Hypothalamus (tissue), 51 donors: ENCODE results near the gene VGLL2.

Experiments used
- DNase-seq, 51 donors: peaks; one replicate each; lab custom pipeline; 2025; lab: John Stamatoyannopoulos, UW

Gene VGLL2

GRCh38 chr6:117268924-117269323 lies 3.6 kb downstream of the VGLL2 start:
- DNase-seq, result no peak

GRCh38 chr6:117269638-117270054 lies 4.3 kb downstream of the VGLL2 start:
- DNase-seq, result no peak

GRCh38 chr6:117270055-117270842 lies 4.9 kb downstream of the VGLL2 start:
- peak in 1 of 51 donors; percentile 2 for DNase-seq

- no peak for DNase-seq
Observed at GRCh38 chr6:117270843-117271507, 5.6 kb downstream of the VGLL2 start.

- DNase-seq, result no peak
Observed at GRCh38 chr6:117272032-117272866, 6.9 kb downstream of the VGLL2 start.

- no peak for DNase-seq
Observed at GRCh38 chr6:117272891-117273290, 7.5 kb downstream of the VGLL2 start.

- no peak for DNase-seq
Observed at GRCh38 chr6:117275205-117275604, 9.8 kb downstream of the VGLL2 start.

GRCh38 chr6:117275711-117276110 lies 10.4 kb downstream of the VGLL2 start:
- no peak for DNase-seq

GRCh38 chr6:117276778-117277316 lies 11.5 kb downstream of the VGLL2 start:
- no peak for DNase-seq

GRCh38 chr6:117280922-117281321 lies 15.6 kb downstream of the VGLL2 start:
- DNase-seq, result no peak

- DNase-seq, result no peak
Observed at GRCh38 chr6:117288083-117288715, 22.8 kb downstream of the VGLL2 start.

GRCh38 chr6:117290173-117290846 lies 25.0 kb downstream of the VGLL2 start:
- no peak for DNase-seq

GRCh38 chr6:117298941-117299340 lies 33.6 kb downstream of the VGLL2 start:
- no peak for DNase-seq

- DNase-seq, result no peak
Observed at GRCh38 chr6:117303323-117303722, 38.0 kb downstream of the VGLL2 start.

GRCh38 chr6:117304446-117304845 lies 39.1 kb downstream of the VGLL2 start:
- no peak for DNase-seq

- DNase-seq, result no peak
Observed at GRCh38 chr6:117306227-117306790, 41.0 kb downstream of the VGLL2 start.

GRCh38 chr6:117307655-117308054 lies 42.3 kb downstream of the VGLL2 start:
- no peak for DNase-seq

- DNase-seq, result no peak
Observed at GRCh38 chr6:117309069-117309468, 43.7 kb downstream of the VGLL2 start.

GRCh38 chr6:117309611-117310010 lies 44.3 kb downstream of the VGLL2 start:
- DNase-seq, result no peak

GRCh38 chr6:117311310-117311709 lies 46.0 kb downstream of the VGLL2 start:
- DNase-seq, result no peak
